Neuronal stem cell (in vitro differentiated cells): ENCODE results near the gene SORL1-AS1.

Experiments
- DNase-seq: peaks from one replicate; pipeline ENCODE4 v3.0.0-alpha.2; 2013; ENCODE audit warnings: low spot score
- H2AFZ ChIP-seq: one replicate; pipeline ENCODE4 v1.6.1; 2013; ENCODE audit warnings: mild to moderate bottlenecking, low read length, inconsistent platforms
- H2AK5ac ChIP-seq: 2 replicates; pipeline ENCODE4 v1.6.1; 2013; ENCODE audit warnings: low read depth, mild to moderate bottlenecking, inconsistent platforms, low read length, moderate library complexity, mixed read lengths
- H2BK120ac ChIP-seq: 2 replicates; pipeline ENCODE4 v1.6.1; 2013; ENCODE audit warnings: low read depth, mild to moderate bottlenecking, inconsistent platforms, low read length, moderate library complexity, mixed read lengths
- H2BK12ac ChIP-seq: one replicate; pipeline ENCODE4 v1.6.1; 2013; ENCODE audit warnings: low read length, inconsistent platforms
- H2BK15ac ChIP-seq: 2 replicates; pipeline ENCODE4 v1.6.1; 2013; ENCODE audit warnings: mild to moderate bottlenecking, low read length, inconsistent platforms, mixed read lengths
- H2BK5ac ChIP-seq: one replicate; pipeline ENCODE4 v1.6.1; 2013; ENCODE audit warnings: inconsistent platforms, mild to moderate bottlenecking, low read length, moderate library complexity
- H3K14ac ChIP-seq: one replicate; pipeline ENCODE4 v1.6.1; 2013; ENCODE audit warnings: low read length, inconsistent platforms
- H3K18ac ChIP-seq: 2 replicates; pipeline ENCODE4 v1.6.1; 2013; ENCODE audit warnings: low read length, inconsistent platforms
- H3K23ac ChIP-seq: 2 replicates; pipeline ENCODE4 v1.6.1; 2013; ENCODE audit warnings: low read depth, mild to moderate bottlenecking, mixed read lengths, low read length, inconsistent platforms; ENCODE audit not compliant: poor library complexity
- H3K27ac ChIP-seq: replicated peaks from 3 replicates; pipeline ENCODE4 v1.5.1; 2013; ENCODE audit warnings: low read length, inconsistent platforms
- H3K27me3 ChIP-seq, 3 experiments: 2 replicates each; pipeline ENCODE4 v1.6.1; 2013; ENCODE audit warnings: low read length in 3 of 3, mild to moderate bottlenecking in 2 of 3, inconsistent platforms in 1 of 3, low read depth in 1 of 3, mixed read lengths in 1 of 3, moderate library complexity in 1 of 3; ENCODE audit not compliant: control insufficient read depth in 3 of 3, insufficient read depth in 3 of 3
- H3K36me3 ChIP-seq, 2 donors: replicated peaks in 1 of 2; 2 replicates each; pipeline ENCODE4 v1.6.1; 2013; ENCODE audit warnings: low read length in 2 of 2; ENCODE audit not compliant: control insufficient read depth in 2 of 2, insufficient read depth in 2 of 2
- H3K4ac ChIP-seq: 2 replicates; pipeline ENCODE4 v1.6.1; 2013; ENCODE audit warnings: inconsistent platforms, mild to moderate bottlenecking, low read length, moderate library complexity
- H3K4me1 ChIP-seq, 2 donors: 1 replicate in 1 of 2; 2 replicates in 1 of 2; pipeline ENCODE4 v1.6.1; 2013; ENCODE audit warnings: low read length in 2 of 2, low read depth in 1 of 2; ENCODE audit not compliant: control insufficient read depth in 2 of 2, insufficient read depth in 1 of 2
- H3K4me2 ChIP-seq: one replicate; pipeline ENCODE4 v1.6.1; 2013; ENCODE audit warnings: mild to moderate bottlenecking, low read length, inconsistent platforms; ENCODE audit not compliant: insufficient read depth, poor library complexity, severe bottlenecking
- H3K4me3 ChIP-seq, 2 donors: 2 replicates each; pipeline ENCODE4 v1.5.1; 2013; ENCODE audit warnings: low read length in 2 of 2, mild to moderate bottlenecking in 2 of 2, inconsistent platforms in 1 of 2, moderate library complexity in 1 of 2
- H3K79me1 ChIP-seq: one replicate; pipeline ENCODE4 v1.6.1; 2013; ENCODE audit warnings: low read depth, mild to moderate bottlenecking, inconsistent platforms, low read length, moderate library complexity
- H3K9ac ChIP-seq: one replicate; pipeline ENCODE4 v1.6.1; 2013; ENCODE audit warnings: mild to moderate bottlenecking, low read depth, low read length, inconsistent platforms; ENCODE audit not compliant: poor library complexity
- H3K9me3 ChIP-seq, 2 donors: replicated peaks in 1 of 2; 2 replicates each; pipeline versions ENCODE3 to v1.6.1; 2013; ENCODE audit warnings: low read length in 2 of 2, mild to moderate bottlenecking in 2 of 2, inconsistent platforms in 1 of 2, low read depth in 1 of 2, mixed read lengths in 1 of 2, moderate library complexity in 1 of 2; ENCODE audit not compliant: control insufficient read depth in 2 of 2, insufficient read depth in 1 of 2
- H4K8ac ChIP-seq: one replicate; pipeline ENCODE4 v1.6.1; 2013; ENCODE audit warnings: low read depth, mild to moderate bottlenecking, inconsistent platforms, low read length, moderate library complexity
- H4K91ac ChIP-seq: one replicate; pipeline ENCODE4 v1.6.1; 2013; ENCODE audit warnings: low read length, low read depth, mild to moderate bottlenecking, inconsistent platforms; ENCODE audit not compliant: poor library complexity
- WGBS, 2 donors: extraction: QIAGEN DNeasy Blood & Tissue Kit; methylation state at CpG; one replicate each; pipeline ENCODE4 v1.1.7; 2013; ENCODE audit warnings: missing lambda C conversion rate in 2 of 2, mixed read lengths in 1 of 2; ENCODE audit not compliant: insufficient read length in 2 of 2, insufficient replicate concordance in 1 of 2; ENCODE audit errors: extremely low coverage in 2 of 2; 5-methylcytosine and 5-hydroxymethylcytosine counted together

SORL1-AS1 gene

GRCh38 chr11:121427400-121427744 lies 25.4 kb downstream of the SORL1-AS1 start:
- Histone ChIP-seq H2BK12ac (no peak overlapping the region), H3K9ac (no peak overlapping the region), H2AFZ (peak overlapping the region; percentile 46), H3K14ac (no peak overlapping the region), H2BK15ac (no peak overlapping the region), H3K36me3 (no peaks in the 10 kb centered on the region), H3K18ac (no peak overlapping the region), H3K23ac (no peak overlapping the region), H2AK5ac (no peak overlapping the region), H3K4me3 (no peak overlapping the region), H3K4me1 (peaks cover 0 to 5% of the 10 kb centered on the region in 2 donors), H4K91ac (no peak overlapping the region), H3K4me2 (peak overlapping the region; percentile 47), H2BK120ac (no peak overlapping the region), H4K8ac (no peak overlapping the region), H3K4ac (no peak overlapping the region), H3K27me3 (peaks cover 0 to 25% (median 2%) of the 10 kb centered on the region in 3 experiments), H3K9me3 (peaks cover 0 to 4% of the 10 kb centered on the region in 2 donors), H3K79me1 (no peaks in the 10 kb centered on the region), H3K27ac (no peak overlapping the region), H2BK5ac (no peak overlapping the region)
- WGBS, 2 donors = no CpG with 5 or more reads among the region's 8 CpGs
- no peak for DNase-seq

GRCh38 chr11:121426476-121427399 lies 26.0 kb downstream of the SORL1-AS1 start:
- Histone ChIP-seq H3K4me1 (peaks cover 0 to 5% of the 10 kb centered on the region in 2 donors), H2BK5ac (no peak overlapping the region), H3K79me1 (no peaks in the 10 kb centered on the region), H4K91ac (no peak overlapping the region), H3K23ac (no peak overlapping the region), H2AK5ac (no peak overlapping the region), H3K9ac (no peak overlapping the region), H2BK15ac (no peak overlapping the region), H3K18ac (peak overlapping the region; percentile 80), H3K27ac (no peak overlapping the region), H2BK120ac (no peak overlapping the region), H3K36me3 (no peaks in the 10 kb centered on the region), H2AFZ (peak overlapping the region; percentile 46), H4K8ac (no peak overlapping the region), H3K14ac (no peak overlapping the region), H3K27me3 (peaks cover 0 to 25% (median 2%) of the 10 kb centered on the region in 3 experiments), H3K4me3 (peak overlapping the region in 1 of 2 donors; percentile 61), H2BK12ac (no peak overlapping the region), H3K4me2 (peak overlapping the region; percentile 47), H3K9me3 (peaks cover 0 to 4% of the 10 kb centered on the region in 2 donors), H3K4ac (no peak overlapping the region)
- WGBS, 2 donors = no CpG with 5 or more reads among the region's 48 CpGs
- DNase-seq = no peak

GRCh38 chr11:121425828-121426227 lies 26.9 kb downstream of the SORL1-AS1 start:
- Histone ChIP-seq H4K8ac (no peak overlapping the region), H3K79me1 (no peaks in the 10 kb centered on the region), H3K9me3 (peaks cover 0 to 4% of the 10 kb centered on the region in 2 donors), H3K23ac (no peak overlapping the region), H3K4ac (no peak overlapping the region), H2BK12ac (no peak overlapping the region), H3K4me1 (peaks cover 0 to 5% of the 10 kb centered on the region in 2 donors), H3K9ac (no peak overlapping the region), H3K27me3 (peaks cover 0 to 25% (median 2%) of the 10 kb centered on the region in 3 experiments), H3K18ac (no peak overlapping the region), H3K36me3 (no peaks in the 10 kb centered on the region), H3K14ac (no peak overlapping the region), H3K27ac (no peak overlapping the region), H2BK15ac (no peak overlapping the region), H3K4me3 (no peak overlapping the region), H2BK120ac (no peak overlapping the region), H2BK5ac (no peak overlapping the region), H2AK5ac (no peak overlapping the region), H2AFZ (no peak overlapping the region), H3K4me2 (no peak overlapping the region), H4K91ac (no peak overlapping the region)
- no peak for DNase-seq
- no CpG with 5 or more reads among the region's 5 CpGs for WGBS, 2 donors

GRCh38 chr11:121422675-121423074 lies 30.1 kb downstream of the SORL1-AS1 start:
- Histone ChIP-seq H3K9me3 (peaks cover 0 to 4% of the 10 kb centered on the region in 2 donors), H3K18ac (no peak overlapping the region), H3K4me2 (no peak overlapping the region), H2BK15ac (no peak overlapping the region), H3K9ac (no peak overlapping the region), H3K4me3 (no peak overlapping the region), H3K4me1 (peaks cover 0 to 5% of the 10 kb centered on the region in 2 donors), H2BK5ac (no peak overlapping the region), H3K27me3 (peaks cover 0 to 14% (median 2%) of the 10 kb centered on the region in 3 experiments), H3K23ac (no peak overlapping the region), H2BK12ac (no peak overlapping the region), H2AFZ (no peak overlapping the region), H3K27ac (no peak overlapping the region), H3K14ac (no peak overlapping the region), H3K79me1 (no peaks in the 10 kb centered on the region), H3K4ac (no peak overlapping the region), H2AK5ac (no peak overlapping the region), H3K36me3 (no peaks in the 10 kb centered on the region), H2BK120ac (no peak overlapping the region), H4K8ac (no peak overlapping the region), H4K91ac (no peak overlapping the region)
- WGBS, 2 donors = no CpG with 5 or more reads among the region's 4 CpGs
- DNase-seq = no peak
